GM23338 (cell line): ENCODE data around the gene KIF25. TPM values are rescaled to one million over a fixed set of nuclear protein-coding genes. Genes with fewer than 3 reads are reported as not detected.

Source experiments
- ATAC-seq: fragments of 200-7000 bp; cut with Tn5 transposase; 3 replicates; pipeline ENCODE4 v1.9.1; 2020
- DNase-seq: peaks from one replicate; pipeline ENCODE4 v3.0.0-alpha.2; 2015; ENCODE audit warnings: low spot score
- H2AFZ ChIP-seq: fragments of 200-600 bp; sonication (generic); 2 replicates; pipeline ENCODE4 v1.8.0; 2016; ENCODE audit warnings: antibody characterized with exemption, mild to moderate bottlenecking, moderate library complexity
- H3F3A ChIP-seq: fragments of 200-600 bp; sonication (generic); replicated peaks from 2 replicates; pipeline ENCODE4 v1.8.0; 2017; ENCODE audit warnings: antibody characterized with exemption, mixed run types, low read depth
- H3K27ac ChIP-seq: fragments of 200-600 bp; sonication (generic); 2 replicates; pipeline ENCODE4 v1.6.1; 2016; ENCODE audit warnings: low read depth
- H3K27me3 ChIP-seq: fragments of 200-600 bp; sonication (generic); 2 replicates; pipeline ENCODE4 v1.8.0; 2016; ENCODE audit warnings: mild to moderate bottlenecking, mixed run types, moderate library complexity; ENCODE audit not compliant: insufficient read depth
- H3K36me3 ChIP-seq: fragments of 200-600 bp; sonication (generic); 2 replicates; pipeline ENCODE4 v1.8.0; 2016; ENCODE audit warnings: mild to moderate bottlenecking; ENCODE audit not compliant: insufficient read depth
- H3K4me1 ChIP-seq: fragments of 200-600 bp; sonication (generic); 2 replicates; pipeline ENCODE4 v1.8.0; 2016; ENCODE audit warnings: mild to moderate bottlenecking, moderate library complexity; ENCODE audit not compliant: insufficient read depth
- H3K4me2 ChIP-seq: fragments of 200-600 bp; sonication (generic); 2 replicates; pipeline ENCODE4 v1.7.1; 2017; ENCODE audit warnings: mixed run types
- H3K4me3 ChIP-seq: fragments of 200-600 bp; sonication (generic); 2 replicates; pipeline ENCODE4 v1.6.1; 2016; ENCODE audit warnings: mixed run types
- H3K79me2 ChIP-seq: fragments of 200-600 bp; sonication (generic); replicated peaks from 2 replicates; pipeline ENCODE4 v1.8.0; 2017; ENCODE audit warnings: mild to moderate bottlenecking; ENCODE audit not compliant: insufficient read depth
- H3K9me2 ChIP-seq: fragments of 200-600 bp; sonication (generic); 2 replicates; pipeline ENCODE4 v1.8.0; 2017; ENCODE audit not compliant: insufficient read depth
- H4K20me1 ChIP-seq: fragments of 200-600 bp; sonication (generic); replicated peaks from 2 replicates; pipeline ENCODE4 v1.8.0; 2017; ENCODE audit warnings: mild to moderate bottlenecking; ENCODE audit not compliant: insufficient read depth
- H3K27ac Mint-ChIP-seq: 2 replicates; pipeline ENCODE4 v1.8.0; 2020; ENCODE audit warnings: inconsistent platforms, mild to moderate bottlenecking, moderate library complexity, mixed read lengths
- H3K27me3 Mint-ChIP-seq: 3 replicates; pipeline ENCODE4 v1.8.0; 2022; ENCODE audit warnings: low read depth, mild to moderate bottlenecking, moderate library complexity, mixed read lengths, inconsistent platforms; ENCODE audit not compliant: insufficient read depth, poor library complexity
- H3K36me3 Mint-ChIP-seq: 3 replicates; pipeline ENCODE4 v1.8.0; 2021; ENCODE audit warnings: low read depth, mild to moderate bottlenecking, inconsistent platforms, moderate library complexity, mixed read lengths
- H3K4me1 Mint-ChIP-seq: 3 replicates; pipeline ENCODE4 v1.8.0; 2020; ENCODE audit warnings: mild to moderate bottlenecking, inconsistent platforms, mixed read lengths
- H3K4me3 Mint-ChIP-seq: 3 replicates; pipeline ENCODE4 v1.8.0; 2021; ENCODE audit warnings: moderate library complexity, mild to moderate bottlenecking, inconsistent platforms, mixed read lengths
- H3K9me3 Mint-ChIP-seq: 3 replicates; pipeline ENCODE4 v1.8.0; 2020; ENCODE audit warnings: moderate library complexity, mild to moderate bottlenecking, inconsistent platforms, mixed read lengths
- EZH2 ChIP-seq: fragments of 200-600 bp; sonication (generic); IDR thresholded peaks from one replicate; pipeline ENCODE4 v1.8.0; 2017; ENCODE audit warnings: antibody characterized with exemption, mild to moderate bottlenecking, low read depth; ENCODE audit not compliant: unreplicated experiment
- EZH2phosphoT487 ChIP-seq: fragments of 200-600 bp; sonication (generic); IDR thresholded peaks from one replicate; pipeline ENCODE4 v1.8.1; 2018; ENCODE audit warnings: antibody characterized with exemption; ENCODE audit not compliant: unreplicated experiment
- JUNB ChIP-seq: IDR thresholded peaks from one replicate; pipeline ENCODE4 v1.6.1; 2016; ENCODE audit warnings: antibody characterized with exemption; ENCODE audit not compliant: unreplicated experiment
- POLR2AphosphoS5 ChIP-seq: IDR thresholded peaks from 2 replicates; pipeline ENCODE4 v1.6.1; 2016; ENCODE audit warnings: antibody characterized with exemption, low read depth
- STAT1 ChIP-seq: IDR thresholded peaks from one replicate; pipeline ENCODE4 v1.6.1; 2016; ENCODE audit warnings: antibody characterized with exemption; ENCODE audit not compliant: unreplicated experiment
- ZNF114 ChIP-seq: fragments of 250-450 bp; sonication (Bioruptor Pico); IDR thresholded peaks from 2 replicates; pipeline ENCODE4 v1.5.0; 2020; ENCODE audit warnings: mild to moderate bottlenecking, moderate library complexity
- polyA plus RNA-seq: library from polyadenylated mRNA; unstranded; fragments of >200 nt; fragmentation: Nextera tagmentation; extraction: Ambion mirVana; gene quantifications from 2 replicates; pipeline ENCODE4 v1.2.1, GENCODE V29; 2016
- total RNA-seq: library from RNA; depleted of rRNA; stranded (reverse); fragments of >200 nt; shearing (Covaris generic); gene quantifications from 2 replicates; pipeline ENCODE4 v1.2.3, GENCODE V29; 2014
- TF ChIP-seq, protein P1 (sequence below): IDR thresholded peaks from one replicate; pipeline ENCODE4 v1.6.1; 2018; ENCODE audit warnings: antibody characterized with exemption; ENCODE audit not compliant: unreplicated experiment
- TF ChIP-seq, protein P2 (sequence below): IDR thresholded peaks from 2 replicates; pipeline ENCODE4 v1.6.1; 2016; ENCODE audit warnings: antibody characterized with exemption

Gene KIF25
- total and polyA plus RNA-seq, 2 experiments from 2014 or later: 0.69 to 0.76 TPM

DNA sequence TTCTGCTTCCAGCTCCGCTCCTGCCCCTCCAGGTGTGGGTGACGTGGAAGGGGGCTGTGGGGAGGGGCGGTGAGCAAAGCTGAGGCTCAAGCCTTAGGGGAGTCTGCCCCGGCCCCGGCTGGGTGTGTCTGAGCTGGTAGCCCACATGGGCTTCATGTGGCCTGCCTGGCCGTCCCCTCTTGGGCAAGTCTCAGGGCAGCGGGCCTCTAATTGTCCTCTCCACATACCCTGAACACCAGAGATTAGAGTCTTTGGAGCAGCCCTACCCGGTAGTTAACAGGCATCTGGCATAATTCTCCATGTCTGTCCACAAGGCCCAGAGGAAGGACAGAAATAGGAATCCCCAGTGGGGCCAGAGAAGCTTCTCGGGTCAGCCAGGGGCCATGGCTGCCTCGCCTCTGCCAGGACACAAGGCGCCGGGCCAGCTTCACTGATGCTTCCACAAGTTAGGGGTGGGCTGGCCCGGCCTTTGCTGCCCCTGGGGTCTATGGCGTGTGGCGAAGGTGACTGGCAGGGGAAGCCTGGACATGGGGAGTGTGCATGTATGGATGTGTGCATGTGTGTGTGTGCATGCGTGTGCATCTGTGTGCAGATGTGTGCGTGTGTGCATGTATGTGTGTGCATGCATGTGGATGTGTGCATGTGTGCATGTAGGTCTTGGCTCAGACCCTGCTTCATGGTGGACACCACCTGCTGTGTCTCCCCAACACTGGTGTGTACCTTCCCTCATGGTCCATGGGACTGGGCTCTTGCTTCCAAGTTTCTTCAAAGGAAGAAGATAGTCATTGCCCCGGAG is 57.5 kb downstream of the KIF25 start:
- Histone ChIP-seq H3F3A (no peaks in the 10 kb centered on the region), H3K4me3 (no peak overlapping the region), H3K4me1 (no peaks in the 10 kb centered on the region), H3K27ac (no peak overlapping the region), H3K4me2 (no peak overlapping the region), H3K36me3 (no peaks in the 10 kb centered on the region), H4K20me1 (no peaks in the 10 kb centered on the region), H2AFZ (no peak overlapping the region), H3K27me3 (no peaks in the 10 kb centered on the region), H3K79me2 (no peaks in the 10 kb centered on the region), H3K9me2 (no peaks in the 10 kb centered on the region)
- Mint-ChIP-seq H3K9me3 (no peaks in the 10 kb centered on the region), H3K36me3 (no peaks in the 10 kb centered on the region), H3K4me3 (no peak overlapping the region), H3K4me1 (no peaks in the 10 kb centered on the region), H3K27me3 (peaks cover 8% of the 10 kb centered on the region), H3K27ac (no peak overlapping the region)
- no peak for ATAC-seq
- no peak for DNase-seq
- TF ChIP-seq POLR2AphosphoS5 (no peak), EZH2 (no peak), STAT1 (no peak), ZNF114 (CRISPR knock-in tag) (no peak), EZH2phosphoT487 (no peak)
- TF ChIP-seq, protein P1, sequence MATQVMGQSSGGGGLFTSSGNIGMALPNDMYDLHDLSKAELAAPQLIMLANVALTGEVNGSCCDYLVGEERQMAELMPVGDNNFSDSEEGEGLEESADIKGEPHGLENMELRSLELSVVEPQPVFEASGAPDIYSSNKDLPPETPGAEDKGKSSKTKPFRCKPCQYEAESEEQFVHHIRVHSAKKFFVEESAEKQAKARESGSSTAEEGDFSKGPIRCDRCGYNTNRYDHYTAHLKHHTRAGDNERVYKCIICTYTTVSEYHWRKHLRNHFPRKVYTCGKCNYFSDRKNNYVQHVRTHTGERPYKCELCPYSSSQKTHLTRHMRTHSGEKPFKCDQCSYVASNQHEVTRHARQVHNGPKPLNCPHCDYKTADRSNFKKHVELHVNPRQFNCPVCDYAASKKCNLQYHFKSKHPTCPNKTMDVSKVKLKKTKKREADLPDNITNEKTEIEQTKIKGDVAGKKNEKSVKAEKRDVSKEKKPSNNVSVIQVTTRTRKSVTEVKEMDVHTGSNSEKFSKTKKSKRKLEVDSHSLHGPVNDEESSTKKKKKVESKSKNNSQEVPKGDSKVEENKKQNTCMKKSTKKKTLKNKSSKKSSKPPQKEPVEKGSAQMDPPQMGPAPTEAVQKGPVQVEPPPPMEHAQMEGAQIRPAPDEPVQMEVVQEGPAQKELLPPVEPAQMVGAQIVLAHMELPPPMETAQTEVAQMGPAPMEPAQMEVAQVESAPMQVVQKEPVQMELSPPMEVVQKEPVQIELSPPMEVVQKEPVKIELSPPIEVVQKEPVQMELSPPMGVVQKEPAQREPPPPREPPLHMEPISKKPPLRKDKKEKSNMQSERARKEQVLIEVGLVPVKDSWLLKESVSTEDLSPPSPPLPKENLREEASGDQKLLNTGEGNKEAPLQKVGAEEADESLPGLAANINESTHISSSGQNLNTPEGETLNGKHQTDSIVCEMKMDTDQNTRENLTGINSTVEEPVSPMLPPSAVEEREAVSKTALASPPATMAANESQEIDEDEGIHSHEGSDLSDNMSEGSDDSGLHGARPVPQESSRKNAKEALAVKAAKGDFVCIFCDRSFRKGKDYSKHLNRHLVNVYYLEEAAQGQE: no peak
- TF ChIP-seq, protein P2, sequence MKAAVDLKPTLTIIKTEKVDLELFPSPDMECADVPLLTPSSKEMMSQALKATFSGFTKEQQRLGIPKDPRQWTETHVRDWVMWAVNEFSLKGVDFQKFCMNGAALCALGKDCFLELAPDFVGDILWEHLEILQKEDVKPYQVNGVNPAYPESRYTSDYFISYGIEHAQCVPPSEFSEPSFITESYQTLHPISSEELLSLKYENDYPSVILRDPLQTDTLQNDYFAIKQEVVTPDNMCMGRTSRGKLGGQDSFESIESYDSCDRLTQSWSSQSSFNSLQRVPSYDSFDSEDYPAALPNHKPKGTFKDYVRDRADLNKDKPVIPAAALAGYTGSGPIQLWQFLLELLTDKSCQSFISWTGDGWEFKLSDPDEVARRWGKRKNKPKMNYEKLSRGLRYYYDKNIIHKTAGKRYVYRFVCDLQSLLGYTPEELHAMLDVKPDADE: no peak

DNA sequence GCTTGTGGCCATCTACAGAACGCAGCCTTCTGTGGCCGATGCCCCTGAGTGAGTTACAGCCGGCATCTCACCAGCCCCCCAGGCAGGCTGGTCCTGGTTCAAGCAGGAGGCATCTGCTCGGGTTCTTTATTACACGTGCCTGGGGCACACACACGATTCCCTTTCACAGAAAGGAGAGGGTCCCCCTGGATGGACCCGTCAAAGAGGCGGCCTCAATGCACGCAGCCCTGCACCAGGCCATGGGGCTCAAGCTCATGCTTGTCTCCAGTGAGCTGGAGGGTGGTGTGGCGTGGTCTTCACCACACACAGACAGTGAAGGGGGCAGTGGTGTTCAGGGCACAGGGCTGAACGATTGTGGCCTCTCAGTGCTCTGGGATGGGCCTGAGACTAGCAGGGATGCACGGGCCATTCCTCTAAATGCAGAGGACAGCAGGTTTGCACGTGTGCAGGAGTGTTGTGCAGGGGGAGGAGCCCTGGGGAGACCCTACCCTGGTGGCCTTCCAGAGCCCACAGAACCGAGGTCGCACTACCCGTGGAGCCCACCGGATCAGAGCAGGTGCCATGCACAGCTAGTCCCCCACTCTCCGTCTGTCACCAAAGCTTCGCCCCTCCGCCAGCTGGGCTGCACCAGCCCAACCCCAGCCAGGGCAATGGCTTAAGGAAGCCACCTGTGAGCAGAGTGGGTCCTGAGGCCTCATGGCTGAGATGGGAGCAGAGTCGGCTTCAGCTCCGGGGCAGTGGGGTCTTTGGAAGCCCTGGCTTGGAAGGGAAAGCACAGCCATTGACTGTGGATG is 58.4 kb downstream of the KIF25 start:
- no peaks in the 10 kb centered on the region for H4K20me1 ChIP-seq
- no peaks in the 10 kb centered on the region for H3K36me3 ChIP-seq
- no peak overlapping the region for H3K4me2 ChIP-seq
- no peaks in the 10 kb centered on the region for H3K27me3 ChIP-seq
- Mint-ChIP-seq H3K27me3 (peaks cover 8% of the 10 kb centered on the region), H3K4me1 (no peaks in the 10 kb centered on the region), H3K9me3 (no peaks in the 10 kb centered on the region), H3K4me3 (no peak overlapping the region), H3K36me3 (no peaks in the 10 kb centered on the region), H3K27ac (no peak overlapping the region)
- no peak for TF ChIP-seq STAT1
- no peak for TF ChIP-seq JUNB
- H3F3A ChIP-seq: no peaks in the 10 kb centered on the region
- no peak for ATAC-seq
- H3K9me2 ChIP-seq: no peaks in the 10 kb centered on the region
- no peaks in the 10 kb centered on the region for H3K79me2 ChIP-seq
- H2AFZ ChIP-seq: no peak overlapping the region
- no peak overlapping the region for H3K27ac ChIP-seq
- H3K4me3 ChIP-seq: no peak overlapping the region
- no peaks in the 10 kb centered on the region for H3K4me1 ChIP-seq
- no peak for DNase-seq
